ENCODE results near the gene RABGAP1. TPM values are rescaled to one million over a fixed set of nuclear protein-coding genes. Genes with fewer than 3 reads are reported as not detected.

RABGAP1 gene
- total RNA-seq, 1 donor from 2014 or later: 44.7 TPM

GRCh38 chr9:122939601-122940000 lies 1.2 kb upstream of the RABGAP1 start:
- Mint-ChIP-seq H3K27ac (ENCODE audit: unreplicated experiment) (no peak overlapping the region), H3K9me3 (ENCODE audit: unreplicated experiment) (no peaks in the 10 kb centered on the region), H3K4me1 (ENCODE audit: low read depth, unreplicated experiment) (peaks cover 18% of the 10 kb centered on the region), H3K27me3 (ENCODE audit: low read depth, unreplicated experiment) (no peaks in the 10 kb centered on the region), H3K36me3 (ENCODE audit: low read depth, unreplicated experiment) (no peaks in the 10 kb centered on the region), H3K4me3 (ENCODE audit: unreplicated experiment) (peak overlapping the region; percentile 42)
- TF ChIP-seq CTCF (IDR thresholded peaks at IDR 0.05; ENCODE audit: insufficient read depth, low read depth, low read length) (no peak), EZH2 (IDR thresholded peaks at IDR 0.05; ENCODE audit: insufficient read depth, low read length) (no peak)
- H3K9ac ChIP-seq (ENCODE audit: low read length): no peak overlapping the region
- FAIRE-seq (no peak), DNase-seq (ENCODE audit: low read depth) (no peak)
- H3K4me3 ChIP-seq (ENCODE audit: insufficient read depth, low read depth, low read length): no peak overlapping the region
- H3K9me3 ChIP-seq (ENCODE audit: insufficient read depth, low read depth, low read length): no peaks in the 10 kb centered on the region
- peaks cover 4% of the 10 kb centered on the region for H3K36me3 ChIP-seq (ENCODE audit: insufficient read depth, low read length)
- peaks cover 33% of the 10 kb centered on the region for H4K20me1 ChIP-seq (ENCODE audit: insufficient read depth, low read length)
- peaks cover 61% of the 10 kb centered on the region for H3K79me2 ChIP-seq (ENCODE audit: insufficient read depth, low read length)
- H3K4me2 ChIP-seq (ENCODE audit: low read length): no peak overlapping the region
- H2AFZ ChIP-seq (ENCODE audit: low read depth, low read length): no peak overlapping the region
- peaks cover 7% of the 10 kb centered on the region for H3K4me1 ChIP-seq (ENCODE audit: insufficient read depth, low read length)
- no peaks in the 10 kb centered on the region for H3K27me3 ChIP-seq (ENCODE audit: insufficient read depth, low read length)
- H3K27ac ChIP-seq (ENCODE audit: low read depth, low read length): no peak overlapping the region

- H2AFZ ChIP-seq (ENCODE audit: low read depth, low read length): peak overlapping the region; percentile 88
- peak overlapping the region; percentile 35 for H3K27ac ChIP-seq (ENCODE audit: low read depth, low read length)
- Mint-ChIP-seq H3K27me3 (ENCODE audit: low read depth, unreplicated experiment) (no peaks in the 10 kb centered on the region), H3K4me3 (ENCODE audit: unreplicated experiment) (peak overlapping the region; percentile 80), H3K27ac (ENCODE audit: unreplicated experiment) (peak overlapping the region; percentile 51), H3K36me3 (ENCODE audit: low read depth, unreplicated experiment) (peaks cover 2% of the 10 kb centered on the region), H3K9me3 (ENCODE audit: unreplicated experiment) (no peaks in the 10 kb centered on the region), H3K4me1 (ENCODE audit: low read depth, unreplicated experiment) (peaks cover 19% of the 10 kb centered on the region)
- H3K36me3 ChIP-seq (ENCODE audit: insufficient read depth, low read length): peaks cover 4% of the 10 kb centered on the region
- no peak for FAIRE-seq
- H3K27me3 ChIP-seq (ENCODE audit: insufficient read depth, low read length): no peaks in the 10 kb centered on the region
- TF ChIP-seq CTCF (IDR thresholded peaks at IDR 0.05; ENCODE audit: insufficient read depth, low read depth, low read length): no peak
- no peak for TF ChIP-seq EZH2 (IDR thresholded peaks at IDR 0.05; ENCODE audit: insufficient read depth, low read length)
- H3K4me1 ChIP-seq (ENCODE audit: insufficient read depth, low read length): peaks cover 7% of the 10 kb centered on the region
- H3K9ac ChIP-seq (ENCODE audit: low read length): peak overlapping the region; percentile 35
- no peaks in the 10 kb centered on the region for H3K9me3 ChIP-seq (ENCODE audit: insufficient read depth, low read depth, low read length)
- DNase-seq (ENCODE audit: low read depth): no peak
- peaks cover 61% of the 10 kb centered on the region for H3K79me2 ChIP-seq (ENCODE audit: insufficient read depth, low read length)
- H4K20me1 ChIP-seq (ENCODE audit: insufficient read depth, low read length): peaks cover 37% of the 10 kb centered on the region
- peak overlapping the region; percentile 37 for H3K4me3 ChIP-seq (ENCODE audit: insufficient read depth, low read depth, low read length)
- peak overlapping the region; percentile 80 for H3K4me2 ChIP-seq (ENCODE audit: low read length)
Measured at GRCh38 chr9:122940454-122940748, 419 bp upstream of the RABGAP1 start.

- Histone ChIP-seq H3K27me3 (ENCODE audit: insufficient read depth, low read length) (no peaks in the 10 kb centered on the region), H3K9me3 (ENCODE audit: insufficient read depth, low read depth, low read length) (no peaks in the 10 kb centered on the region), H3K4me1 (ENCODE audit: insufficient read depth, low read length) (peaks cover 7% of the 10 kb centered on the region), H3K79me2 (ENCODE audit: insufficient read depth, low read length) (peaks cover 62% of the 10 kb centered on the region), H3K27ac (ENCODE audit: low read depth, low read length) (peak overlapping the region; percentile 89), H3K4me2 (ENCODE audit: low read length) (peak overlapping the region; percentile 94), H4K20me1 (ENCODE audit: insufficient read depth, low read length) (peaks cover 38% of the 10 kb centered on the region), H3K4me3 (ENCODE audit: insufficient read depth, low read depth, low read length) (peak overlapping the region; percentile 74), H2AFZ (ENCODE audit: low read depth, low read length) (peak overlapping the region; percentile 75), H3K36me3 (ENCODE audit: insufficient read depth, low read length) (peaks cover 2% of the 10 kb centered on the region), H3K9ac (ENCODE audit: low read length) (peak overlapping the region; percentile 82)
- no peaks in the 10 kb centered on the region for H3K9me3 Mint-ChIP-seq (ENCODE audit: unreplicated experiment)
- H3K4me3 Mint-ChIP-seq (ENCODE audit: unreplicated experiment): peak overlapping the region; percentile 99
- no peak for TF ChIP-seq CTCF (IDR thresholded peaks at IDR 0.05; ENCODE audit: insufficient read depth, low read depth, low read length)
- no peak for TF ChIP-seq EZH2 (IDR thresholded peaks at IDR 0.05; ENCODE audit: insufficient read depth, low read length)
- H3K27ac Mint-ChIP-seq (ENCODE audit: unreplicated experiment): peak overlapping the region; percentile 94
- H3K4me1 Mint-ChIP-seq (ENCODE audit: low read depth, unreplicated experiment): peaks cover 27% of the 10 kb centered on the region
- peak; percentile 70 for DNase-seq (ENCODE audit: low read depth)
- no peak for FAIRE-seq
- no peaks in the 10 kb centered on the region for H3K27me3 Mint-ChIP-seq (ENCODE audit: low read depth, unreplicated experiment)
- H3K36me3 Mint-ChIP-seq (ENCODE audit: low read depth, unreplicated experiment): peaks cover 2% of the 10 kb centered on the region
Measured at GRCh38 chr9:122941582-122942234, 888 bp downstream of the RABGAP1 start.

Measured in astrocyte (in vitro differentiated cells and primary cell).